Measurements from ENCODE around the gene ARL15. TPM values are rescaled to one million over a fixed set of nuclear protein-coding genes. Genes with fewer than 3 reads are reported as not detected.

Gene ARL15
- total RNA-seq, 4 donors from 2014 or later, result 8.5 to 19.1 (median 12.0) TPM

DNA sequence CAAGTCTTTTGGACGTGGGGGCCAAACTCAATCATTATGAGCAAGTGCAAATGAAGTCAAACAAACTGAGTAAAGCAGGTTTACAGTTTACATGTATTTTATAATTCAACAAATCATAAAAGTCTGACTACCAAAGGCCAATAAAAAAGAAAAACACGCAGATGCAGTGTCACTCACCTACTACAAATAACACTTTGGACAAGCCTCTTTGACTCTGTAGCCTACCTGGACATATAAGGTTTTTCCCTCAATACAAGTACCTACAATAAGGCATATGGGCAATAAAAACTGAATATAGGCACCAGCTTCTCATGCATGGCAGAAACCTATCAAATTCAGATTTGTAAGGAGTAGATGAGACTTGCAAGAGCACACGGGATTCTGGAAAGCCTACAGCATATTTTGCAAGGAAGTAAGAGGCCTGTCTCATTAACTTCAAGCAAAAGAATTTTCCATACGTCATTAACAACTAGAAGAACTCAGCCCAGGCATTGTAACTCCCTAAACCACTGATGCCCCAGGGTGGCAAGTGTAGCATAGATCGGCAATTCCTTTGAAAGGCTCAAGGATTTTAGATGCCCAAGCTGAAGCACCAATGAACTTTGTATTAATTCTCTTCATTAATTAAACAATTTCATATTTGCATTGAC lies 21.7 kb downstream of the ARL15 start:
- DNase-seq, result no peak
- Histone ChIP-seq H3K36me3 (no peaks in the 10 kb centered on the region), H3K4me1 (peaks cover 0 to 31% (median 0%) of the 10 kb centered on the region in 3 donors), H3K27me3 (no peaks in the 10 kb centered on the region), H3K4me3 (no peak overlapping the region), H3K9me3 (no peaks in the 10 kb centered on the region), H3K27ac (no peak overlapping the region)
- 82 to 84% methylated on average over 5 of the region's 5 CpGs for WGBS, 2 donors
- no peak for TF ChIP-seq POLR2A (IDR thresholded peaks at IDR 0.05)
- TF ChIP-seq, protein P1, sequence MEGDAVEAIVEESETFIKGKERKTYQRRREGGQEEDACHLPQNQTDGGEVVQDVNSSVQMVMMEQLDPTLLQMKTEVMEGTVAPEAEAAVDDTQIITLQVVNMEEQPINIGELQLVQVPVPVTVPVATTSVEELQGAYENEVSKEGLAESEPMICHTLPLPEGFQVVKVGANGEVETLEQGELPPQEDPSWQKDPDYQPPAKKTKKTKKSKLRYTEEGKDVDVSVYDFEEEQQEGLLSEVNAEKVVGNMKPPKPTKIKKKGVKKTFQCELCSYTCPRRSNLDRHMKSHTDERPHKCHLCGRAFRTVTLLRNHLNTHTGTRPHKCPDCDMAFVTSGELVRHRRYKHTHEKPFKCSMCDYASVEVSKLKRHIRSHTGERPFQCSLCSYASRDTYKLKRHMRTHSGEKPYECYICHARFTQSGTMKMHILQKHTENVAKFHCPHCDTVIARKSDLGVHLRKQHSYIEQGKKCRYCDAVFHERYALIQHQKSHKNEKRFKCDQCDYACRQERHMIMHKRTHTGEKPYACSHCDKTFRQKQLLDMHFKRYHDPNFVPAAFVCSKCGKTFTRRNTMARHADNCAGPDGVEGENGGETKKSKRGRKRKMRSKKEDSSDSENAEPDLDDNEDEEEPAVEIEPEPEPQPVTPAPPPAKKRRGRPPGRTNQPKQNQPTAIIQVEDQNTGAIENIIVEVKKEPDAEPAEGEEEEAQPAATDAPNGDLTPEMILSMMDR (IDR thresholded peaks at IDR 0.05), result no peak
- intact Hi-C loops (cut with DNase I), result no loop called here

DNA sequence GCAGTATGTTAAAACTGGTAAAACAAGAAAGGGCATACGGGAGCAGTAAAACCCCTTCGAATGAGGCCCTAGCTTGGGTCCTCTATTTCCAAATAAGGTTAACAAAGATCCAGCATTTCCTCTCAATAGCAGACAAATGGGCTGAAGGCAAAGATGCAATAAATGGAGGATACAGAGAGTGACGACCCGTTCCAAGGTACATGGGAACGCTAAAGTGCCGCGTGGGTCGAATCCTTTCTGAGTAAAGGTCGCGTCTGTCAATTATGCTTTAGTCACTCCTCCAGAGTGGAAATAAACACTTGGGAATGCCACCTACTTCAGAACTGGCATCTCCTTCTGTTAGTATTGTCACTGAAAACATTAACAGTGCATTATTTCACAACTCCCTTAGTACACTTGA lies 24.7 kb downstream of the ARL15 start:
- no peaks in the 10 kb centered on the region for H3K27me3 ChIP-seq
- intact Hi-C loops (cut with DNase I), result no loop called here
- H3K4me3 ChIP-seq, result no peak overlapping the region
- H3K36me3 ChIP-seq, result no peaks in the 10 kb centered on the region
- peaks cover 0 to 8% (median 0%) of the 10 kb centered on the region in 3 donors for H3K4me1 ChIP-seq
- no peak for DNase-seq
- no peaks in the 10 kb centered on the region for H3K9me3 ChIP-seq
- no peak for TF ChIP-seq POLR2A (IDR thresholded peaks at IDR 0.05)
- TF ChIP-seq, protein P1 (IDR thresholded peaks at IDR 0.05), result no peak
- no peak overlapping the region for H3K27ac ChIP-seq
- WGBS, 2 donors, result 62 to 77% methylated on average over 10 of the region's 10 CpGs

DNA sequence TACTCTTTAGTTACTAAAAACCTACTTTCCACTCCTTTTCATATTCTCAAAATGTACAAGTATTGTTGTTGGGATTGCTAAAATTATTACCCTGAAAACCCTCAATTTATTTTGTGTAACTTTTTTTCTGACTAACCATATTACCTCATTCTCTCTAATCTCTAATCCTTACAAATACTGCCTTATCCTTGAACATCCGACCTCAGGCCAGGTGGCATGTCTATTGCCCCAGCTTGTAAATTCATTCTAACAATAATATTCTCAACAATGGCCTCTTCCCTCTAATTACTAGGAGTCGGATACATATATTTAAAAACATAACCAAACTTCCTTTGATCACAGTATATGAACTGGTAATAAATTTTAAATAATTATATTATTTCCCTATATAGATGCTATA lies 25.8 kb downstream of the ARL15 start:
- WGBS, 2 donors, result 63 to 64% methylated on average over 2 of the region's 2 CpGs
- intact Hi-C loops (cut with DNase I), result no loop called here
- H3K36me3 ChIP-seq, result peaks cover 0 to 5% (median 0%) of the 10 kb centered on the region in 3 donors

DNA sequence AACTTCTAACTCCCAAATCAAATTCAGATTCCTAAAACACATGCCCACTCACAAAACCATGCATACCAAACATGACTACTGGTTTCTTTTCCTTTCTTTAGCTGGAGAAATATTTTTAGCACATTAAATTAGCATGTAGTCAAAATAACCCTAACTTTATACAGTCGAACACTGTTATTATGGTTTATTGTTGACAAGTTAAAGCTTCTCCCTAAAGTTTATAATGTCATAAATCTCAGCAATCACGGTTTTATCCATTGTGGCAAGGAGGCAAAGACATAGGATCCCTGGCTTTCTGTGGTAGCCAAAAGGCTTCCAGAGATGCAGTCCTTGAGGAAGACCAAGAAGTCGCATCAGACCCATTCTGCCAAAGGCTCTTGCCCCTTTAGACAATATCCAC lies 27.5 kb downstream of the ARL15 start:
- H3K4me3 ChIP-seq, result no peak overlapping the region
- 70 to 71% methylated on average over 3 of the region's 3 CpGs for WGBS, 2 donors
- no peak for TF ChIP-seq POLR2A (IDR thresholded peaks at IDR 0.05)
- TF ChIP-seq, protein P1 (IDR thresholded peaks at IDR 0.05), result no peak
- H3K27me3 ChIP-seq, result no peaks in the 10 kb centered on the region
- DNase-seq, result no peak
- intact Hi-C loops (cut with DNase I), result no loop called here
- H3K36me3 ChIP-seq, result peaks cover 0 to 5% (median 0%) of the 10 kb centered on the region in 3 donors
- H3K27ac ChIP-seq, result no peak overlapping the region
- peaks cover 0 to 7% (median 0%) of the 10 kb centered on the region in 3 donors for H3K4me1 ChIP-seq
- no peaks in the 10 kb centered on the region for H3K9me3 ChIP-seq

More for the DNA sequence above, 25.8 kb downstream of the ARL15 start:
- Histone ChIP-seq H3K27ac (no peak overlapping the region), H3K4me3 (no peak overlapping the region), H3K27me3 (no peaks in the 10 kb centered on the region), H3K4me1 (peaks cover 0 to 7% (median 0%) of the 10 kb centered on the region in 3 donors), H3K9me3 (no peaks in the 10 kb centered on the region)
- TF ChIP-seq POLR2A (IDR thresholded peaks at IDR 0.05), result no peak
- no peak for DNase-seq

DNA sequence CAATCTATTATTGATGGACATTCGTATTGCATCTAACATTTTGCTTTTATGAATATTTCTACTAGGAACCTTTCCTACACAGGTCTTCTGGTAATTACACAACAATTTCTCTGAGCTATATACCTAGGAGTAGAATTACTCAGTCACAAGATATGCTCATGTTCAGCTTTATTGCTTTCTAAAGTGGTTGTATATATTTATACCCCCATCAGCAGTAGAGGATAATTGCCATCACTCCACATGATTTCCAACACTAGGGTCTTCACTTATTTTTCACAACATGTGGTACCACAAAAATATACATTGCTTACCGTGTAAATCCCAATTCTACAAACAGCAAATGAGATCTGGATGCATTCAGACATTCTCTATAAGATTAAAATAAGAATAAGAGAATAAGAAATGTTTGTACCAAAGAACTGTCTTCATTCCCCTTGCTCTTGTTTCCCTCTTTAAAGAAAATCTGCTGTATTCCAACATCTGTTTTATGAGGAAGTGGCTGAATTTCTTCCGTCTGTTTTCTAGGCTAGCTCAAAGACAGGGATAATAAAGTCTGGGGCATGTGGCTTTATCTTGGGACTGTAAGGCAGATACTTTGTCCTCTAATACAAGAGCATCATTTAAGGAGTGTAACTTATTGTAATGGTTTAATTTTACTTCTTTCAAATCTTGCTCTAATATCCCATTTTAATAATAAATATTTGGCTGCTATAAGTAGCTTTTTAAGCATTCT lies 28.2 kb downstream of the ARL15 start:
- 88 to 91% methylated on average over 3 of the region's 3 CpGs for WGBS, 2 donors
- H3K36me3 ChIP-seq, result peaks cover 0 to 5% (median 0%) of the 10 kb centered on the region in 3 donors
- H3K9me3 ChIP-seq, result no peaks in the 10 kb centered on the region
- TF ChIP-seq POLR2A (IDR thresholded peaks at IDR 0.05), result no peak
- TF ChIP-seq, protein P1 (IDR thresholded peaks at IDR 0.05), result no peak
- H3K4me1 ChIP-seq, result peaks cover 0 to 7% (median 0%) of the 10 kb centered on the region in 3 donors
- intact Hi-C loops (cut with DNase I), result no loop called here
- no peak overlapping the region for H3K4me3 ChIP-seq
- DNase-seq, result no peak
- H3K27me3 ChIP-seq, result no peaks in the 10 kb centered on the region
- H3K27ac ChIP-seq, result no peak overlapping the region

Data from esophagus squamous epithelium (tissue), 5 donors.